ENCODE data around the gene ERCC6L2. TPM values are rescaled to one million over a fixed set of nuclear protein-coding genes. Genes with fewer than 3 reads are reported as not detected.

Gene ERCC6L2
- total and polyA plus RNA-seq, 2 donors (not counting 1 experiment from before 2014, with no cell fraction given) = 10.1 to 52.0 TPM

DNA sequence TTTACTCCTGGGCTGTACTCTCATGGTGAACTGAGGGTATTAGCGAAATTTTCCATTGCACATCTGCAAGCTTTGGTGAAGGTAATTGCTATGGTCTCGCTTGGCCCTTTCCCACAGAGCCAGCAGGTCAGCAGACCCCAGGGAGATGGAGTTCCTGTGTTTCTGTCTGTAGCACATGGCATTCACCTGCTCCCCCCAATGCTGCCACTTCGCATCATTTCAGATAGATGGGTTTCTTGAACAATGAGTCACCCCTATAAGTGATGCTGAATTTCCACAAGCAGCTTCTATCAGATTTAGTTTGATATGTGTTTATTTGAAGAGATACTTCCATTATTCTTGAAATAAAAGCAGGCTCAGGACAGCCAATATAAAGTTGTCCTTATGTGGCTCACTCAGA, 117.8 kb downstream of the ERCC6L2 start:
- no peak overlapping the region for H3K9ac ChIP-seq (ENCODE audit: low read length)
- no peak overlapping the region for H3K27ac ChIP-seq (ENCODE audit: low read length in 2 of 2)
- H3K4me1 ChIP-seq (ENCODE audit: control insufficient read depth in 2 of 2, insufficient read depth in 2 of 2, low read length in 2 of 2) = no peaks in the 10 kb centered on the region
- CTCF ChIA-PET = no interaction called here
- Mint-ChIP-seq H3K27me3 (no peaks in the 10 kb centered on the region), H3K4me1 (no peaks in the 10 kb centered on the region), H3K27ac (no peak overlapping the region), H3K9me3 (ENCODE audit: insufficient read depth) (no peaks in the 10 kb centered on the region), H3K4me3 (no peak overlapping the region)
- WGBS (ENCODE audit: insufficient coverage) = 93% methylated on average over 2 of the region's 3 CpGs
- no peaks in the 10 kb centered on the region for H3K79me2 ChIP-seq (ENCODE audit: control insufficient read depth, insufficient read depth, low read length)
- H2AFZ ChIP-seq (ENCODE audit: insufficient read depth, low read depth, low read length, poor library complexity, severe bottlenecking) = no peak overlapping the region
- ATAC-seq (ENCODE audit: low read depth) (no peak), DNase-seq (no peak)
- no peak for TF ChIP-seq EZH2 (IDR thresholded peaks at IDR 0.05; ENCODE audit: borderline replicate concordance, insufficient read depth, low read depth, low read length, poor library complexity, severe bottlenecking)
- TF ChIP-seq, protein P1, sequence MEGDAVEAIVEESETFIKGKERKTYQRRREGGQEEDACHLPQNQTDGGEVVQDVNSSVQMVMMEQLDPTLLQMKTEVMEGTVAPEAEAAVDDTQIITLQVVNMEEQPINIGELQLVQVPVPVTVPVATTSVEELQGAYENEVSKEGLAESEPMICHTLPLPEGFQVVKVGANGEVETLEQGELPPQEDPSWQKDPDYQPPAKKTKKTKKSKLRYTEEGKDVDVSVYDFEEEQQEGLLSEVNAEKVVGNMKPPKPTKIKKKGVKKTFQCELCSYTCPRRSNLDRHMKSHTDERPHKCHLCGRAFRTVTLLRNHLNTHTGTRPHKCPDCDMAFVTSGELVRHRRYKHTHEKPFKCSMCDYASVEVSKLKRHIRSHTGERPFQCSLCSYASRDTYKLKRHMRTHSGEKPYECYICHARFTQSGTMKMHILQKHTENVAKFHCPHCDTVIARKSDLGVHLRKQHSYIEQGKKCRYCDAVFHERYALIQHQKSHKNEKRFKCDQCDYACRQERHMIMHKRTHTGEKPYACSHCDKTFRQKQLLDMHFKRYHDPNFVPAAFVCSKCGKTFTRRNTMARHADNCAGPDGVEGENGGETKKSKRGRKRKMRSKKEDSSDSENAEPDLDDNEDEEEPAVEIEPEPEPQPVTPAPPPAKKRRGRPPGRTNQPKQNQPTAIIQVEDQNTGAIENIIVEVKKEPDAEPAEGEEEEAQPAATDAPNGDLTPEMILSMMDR (IDR thresholded peaks at IDR 0.05) = no peak
- no peaks in the 10 kb centered on the region for H4K20me1 ChIP-seq (ENCODE audit: control insufficient read depth, insufficient read depth, low read length, poor library complexity, severe bottlenecking)
- peaks cover 0 to 3% of the 10 kb centered on the region in 2 experiments for H3K36me3 ChIP-seq (replicated peaks in 1 of 2; ENCODE audit: control extremely low read depth in 1 of 2, control insufficient read depth in 1 of 2, extremely low read depth in 1 of 2, insufficient read depth in 2 of 2, low read length in 1 of 2)
- H3K27me3 ChIP-seq (replicated peaks in 1 of 4; ENCODE audit: control extremely low read depth in 1 of 4, control insufficient read depth in 3 of 4, insufficient read depth in 4 of 4, low read length in 3 of 4) = no peaks in the 10 kb centered on the region
- H3K4me2 ChIP-seq (replicated peaks; ENCODE audit: low read depth, low read length, poor library complexity, severe bottlenecking) = no peak overlapping the region
- H3K4me3 ChIP-seq (ENCODE audit: control extremely low read depth in 1 of 5, extremely low read depth in 1 of 5, insufficient read depth in 1 of 5, low read depth in 2 of 5, low read length in 4 of 5) = no peak overlapping the region
- intact Hi-C loops (cut with micrococcal nuclease) = no loop called here
- POLR2A ChIA-PET = no interaction called here
- H3K9me3 ChIP-seq (ENCODE audit: control extremely low read depth in 1 of 3, control insufficient read depth in 2 of 3, insufficient read depth in 1 of 3, low read length in 2 of 3) = no peaks in the 10 kb centered on the region

GRCh38 chr9:95999390-95999789, 123.9 kb downstream of the ERCC6L2 start:
- H3K27ac Mint-ChIP-seq = no peak overlapping the region
- 100% methylated on average over 1 of the region's 3 CpGs for WGBS (ENCODE audit: insufficient coverage)
- Histone ChIP-seq H3K4me3 (ENCODE audit: control extremely low read depth in 1 of 5, extremely low read depth in 1 of 5, insufficient read depth in 1 of 5, low read depth in 2 of 5, low read length in 4 of 5) (no peak overlapping the region), H3K36me3 (replicated peaks in 1 of 2; ENCODE audit: control extremely low read depth in 1 of 2, control insufficient read depth in 1 of 2, extremely low read depth in 1 of 2, insufficient read depth in 2 of 2, low read length in 1 of 2) (peaks cover 0 to 3% of the 10 kb centered on the region in 2 experiments), H3K9me3 (ENCODE audit: control extremely low read depth in 1 of 3, control insufficient read depth in 2 of 3, insufficient read depth in 1 of 3, low read length in 2 of 3) (peaks cover 0 to 12% (median 3%) of the 10 kb centered on the region in 3 donors), H3K4me1 (ENCODE audit: control insufficient read depth in 2 of 2, insufficient read depth in 2 of 2, low read length in 2 of 2) (no peaks in the 10 kb centered on the region), H3K79me2 (ENCODE audit: control insufficient read depth, insufficient read depth, low read length) (no peaks in the 10 kb centered on the region), H3K9ac (ENCODE audit: low read length) (no peak overlapping the region), H3K27me3 (replicated peaks in 1 of 4; ENCODE audit: control extremely low read depth in 1 of 4, control insufficient read depth in 3 of 4, insufficient read depth in 4 of 4, low read length in 3 of 4) (no peaks in the 10 kb centered on the region), H4K20me1 (ENCODE audit: control insufficient read depth, insufficient read depth, low read length, poor library complexity, severe bottlenecking) (no peaks in the 10 kb centered on the region), H3K27ac (ENCODE audit: low read length in 2 of 2) (no peak overlapping the region), H3K4me2 (replicated peaks; ENCODE audit: low read depth, low read length, poor library complexity, severe bottlenecking) (no peak overlapping the region), H2AFZ (ENCODE audit: insufficient read depth, low read depth, low read length, poor library complexity, severe bottlenecking) (no peak overlapping the region)
- TF ChIP-seq, protein P1 (IDR thresholded peaks at IDR 0.05) = no peak
- TF ChIP-seq EZH2 (IDR thresholded peaks at IDR 0.05; ENCODE audit: borderline replicate concordance, insufficient read depth, low read depth, low read length, poor library complexity, severe bottlenecking) = no peak
- no peak for DNase-seq
- no peaks in the 10 kb centered on the region for H3K4me1 Mint-ChIP-seq
- no peak overlapping the region for H3K4me3 Mint-ChIP-seq
- ChIA-PET POLR2A (no interaction called here), CTCF (interaction anchor here (1.5 kb wide), 1 partner anchor 10 kb away, joined by 5 read pairs; no protein-coding TSS in a partner anchor)
- ATAC-seq (ENCODE audit: low read depth) = no peak
- H3K9me3 Mint-ChIP-seq (ENCODE audit: insufficient read depth) = peaks cover 2% of the 10 kb centered on the region
- no peaks in the 10 kb centered on the region for H3K27me3 Mint-ChIP-seq
- intact Hi-C loops (cut with micrococcal nuclease) = no loop called here

Measured in B cell (primary cell).